Caco-2 (cell line): ENCODE results near the gene KNL1. TPM values are rescaled to one million over a fixed set of nuclear protein-coding genes. Genes with fewer than 3 reads are reported as not detected.

ENCODE experiments used
- Bru-seq: library from RNA; stranded (reverse); fragments of 400-500 nt; gene quantifications from one replicate; lab custom pipeline; 2021; lab: Mats Ljungman, UMichigan
- BruChase-seq, 2 experiments: library from RNA; stranded (reverse); fragments of 400-500 nt; gene quantifications; one replicate each; lab custom pipeline; 2021; lab: Mats Ljungman, UMichigan
- BruUV-seq: library from RNA; stranded (reverse); fragments of 400-500 nt; replicated peaks from 2 replicates; lab custom pipeline; 2021; lab: Mats Ljungman, UMichigan
- CTCF ChIA-PET: fragments of 300-600 bp; sonication (Branson Sonifier 250); formaldehyde crosslinking; loops from one replicate; lab custom pipeline; 2022; ENCODE audit warnings: antibody characterized with exemption; lab: Charles Lee
- POLR2A ChIA-PET: fragments of 300-600 bp; sonication (Branson Sonifier 250); formaldehyde crosslinking; loops from one replicate; lab custom pipeline; 2022; ENCODE audit warnings: antibody characterized with exemption; lab: Charles Lee
- DNase-seq, 2 experiments: peaks; one replicate each; pipeline versions ENCODE4 v3.0.0 to v3.0.0-alpha.2; 2020 to 2022
- H3K27me3 ChIP-seq: replicated peaks from 2 replicates; pipeline ENCODE4 v1.6.0; 2011; ENCODE audit warnings: low read length; ENCODE audit not compliant: control insufficient read depth, insufficient read depth
- H3K36me3 ChIP-seq: 2 replicates; pipeline ENCODE4 v1.5.1; 2011; ENCODE audit warnings: low read length; ENCODE audit not compliant: control insufficient read depth, insufficient read depth
- H3K4me1 ChIP-seq: fragments of 250-450 bp; sonication (Bioruptor Pico); 2 replicates; pipeline ENCODE4 v1.5.1; 2020; ENCODE audit warnings: mild to moderate bottlenecking
- H3K4me3 ChIP-seq: 2 replicates; pipeline ENCODE4 v1.5.1; 2011; ENCODE audit warnings: low read depth, mild to moderate bottlenecking, control low read depth, low read length
- H3K9me3 ChIP-seq: fragments of 250-450 bp; sonication (Bioruptor Pico); 2 replicates; pipeline ENCODE4 v1.5.1; 2020; ENCODE audit warnings: mild to moderate bottlenecking, moderate library complexity
- H3K27ac Mint-ChIP-seq: one replicate; pipeline ENCODE4 v1.8.0; 2022; ENCODE audit warnings: mixed read lengths; ENCODE audit not compliant: unreplicated experiment
- H3K27me3 Mint-ChIP-seq: one replicate; pipeline ENCODE4 v1.8.0; 2022; ENCODE audit warnings: mixed read lengths; ENCODE audit not compliant: insufficient read depth, unreplicated experiment
- H3K36me3 Mint-ChIP-seq: one replicate; pipeline ENCODE4 v1.8.0; 2022; ENCODE audit warnings: mild to moderate bottlenecking, mixed read lengths; ENCODE audit not compliant: insufficient read depth, unreplicated experiment
- H3K4me1 Mint-ChIP-seq: one replicate; pipeline ENCODE4 v1.8.0; 2022; ENCODE audit warnings: low read depth, mixed read lengths; ENCODE audit not compliant: unreplicated experiment
- H3K4me3 Mint-ChIP-seq: one replicate; pipeline ENCODE4 v1.8.0; 2022; ENCODE audit warnings: mild to moderate bottlenecking, moderate library complexity, mixed read lengths; ENCODE audit not compliant: unreplicated experiment
- H3K9me3 Mint-ChIP-seq: one replicate; pipeline ENCODE4 v1.8.0; 2022; ENCODE audit warnings: mixed read lengths; ENCODE audit not compliant: unreplicated experiment
- CTCF ChIP-seq, 2 experiments: fragments of 200-600 bp in 1 of 2; IDR thresholded peaks; 1 replicate in 1 of 2; 2 replicates in 1 of 2; pipeline versions ENCODE4 v1.5.1 to v1.8.0; 2011 to 2022; ENCODE audit warnings: antibody characterized with exemption in 1 of 2, control low read depth in 1 of 2, inconsistent platforms in 1 of 2, low read depth in 1 of 2, low read length in 1 of 2, mild to moderate bottlenecking in 1 of 2, moderate library complexity in 1 of 2; ENCODE audit not compliant: insufficient read depth in 1 of 2, severe bottlenecking in 1 of 2, unreplicated experiment in 1 of 2
- intact Hi-C: fragments of 100-400 bp; cut with micrococcal nuclease; formaldehyde crosslinking; loops from one replicate; pipeline ENCODE4 v1.10.0; 2022; ENCODE audit not compliant: unreplicated experiment
- long read RNA-seq: library from polyadenylated mRNA; stranded (forward); transcript quantifications from one replicate; pipeline ENCODE4 v2.0.0, GENCODE V29; 2022
- total RNA-seq: library from RNA; stranded (reverse); gene quantifications from 2 replicates; pipeline ENCODE4 v1.2.3, GENCODE V29; 2022

KNL1 gene, protein sequence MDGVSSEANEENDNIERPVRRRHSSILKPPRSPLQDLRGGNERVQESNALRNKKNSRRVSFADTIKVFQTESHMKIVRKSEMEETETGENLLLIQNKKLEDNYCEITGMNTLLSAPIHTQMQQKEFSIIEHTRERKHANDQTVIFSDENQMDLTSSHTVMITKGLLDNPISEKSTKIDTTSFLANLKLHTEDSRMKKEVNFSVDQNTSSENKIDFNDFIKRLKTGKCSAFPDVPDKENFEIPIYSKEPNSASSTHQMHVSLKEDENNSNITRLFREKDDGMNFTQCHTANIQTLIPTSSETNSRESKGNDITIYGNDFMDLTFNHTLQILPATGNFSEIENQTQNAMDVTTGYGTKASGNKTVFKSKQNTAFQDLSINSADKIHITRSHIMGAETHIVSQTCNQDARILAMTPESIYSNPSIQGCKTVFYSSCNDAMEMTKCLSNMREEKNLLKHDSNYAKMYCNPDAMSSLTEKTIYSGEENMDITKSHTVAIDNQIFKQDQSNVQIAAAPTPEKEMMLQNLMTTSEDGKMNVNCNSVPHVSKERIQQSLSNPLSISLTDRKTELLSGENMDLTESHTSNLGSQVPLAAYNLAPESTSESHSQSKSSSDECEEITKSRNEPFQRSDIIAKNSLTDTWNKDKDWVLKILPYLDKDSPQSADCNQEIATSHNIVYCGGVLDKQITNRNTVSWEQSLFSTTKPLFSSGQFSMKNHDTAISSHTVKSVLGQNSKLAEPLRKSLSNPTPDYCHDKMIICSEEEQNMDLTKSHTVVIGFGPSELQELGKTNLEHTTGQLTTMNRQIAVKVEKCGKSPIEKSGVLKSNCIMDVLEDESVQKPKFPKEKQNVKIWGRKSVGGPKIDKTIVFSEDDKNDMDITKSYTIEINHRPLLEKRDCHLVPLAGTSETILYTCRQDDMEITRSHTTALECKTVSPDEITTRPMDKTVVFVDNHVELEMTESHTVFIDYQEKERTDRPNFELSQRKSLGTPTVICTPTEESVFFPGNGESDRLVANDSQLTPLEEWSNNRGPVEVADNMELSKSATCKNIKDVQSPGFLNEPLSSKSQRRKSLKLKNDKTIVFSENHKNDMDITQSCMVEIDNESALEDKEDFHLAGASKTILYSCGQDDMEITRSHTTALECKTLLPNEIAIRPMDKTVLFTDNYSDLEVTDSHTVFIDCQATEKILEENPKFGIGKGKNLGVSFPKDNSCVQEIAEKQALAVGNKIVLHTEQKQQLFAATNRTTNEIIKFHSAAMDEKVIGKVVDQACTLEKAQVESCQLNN (N-terminal part only)
- total RNA-seq (24.8 and 29.5 TPM in 2 replicates), Bru-seq, nascent RNA (percentile 70 among the genes with signal in this experiment), BruChase-seq, experiment 1, labeled RNA remaining after a 2-hour chase (percentile 84 among the genes with signal in this experiment), BruChase-seq, experiment 2, labeled RNA remaining after a 6-hour chase (percentile 88 among the genes with signal in this experiment)
- long read RNA-seq, full-length matches to known transcripts, result 1 of 8 reads
- long read RNA-seq, partial matches to known transcripts, result 3 of 8 reads
- long read RNA-seq, other reads (novel, unspliced or antisense), result 4 of 8 reads

GRCh38 chr15:40593588-40594428 is at the start of gene KNL1:
TSS of gene KNL1 (plus strand) at chr15:40594249. CDS start at chr15:40602932, 8,683 bp downstream.
- Mint-ChIP-seq H3K36me3 (peaks cover 24% of the 10 kb centered on the region), H3K4me1 (peaks cover 29% of the 10 kb centered on the region), H3K27me3 (no peaks in the 10 kb centered on the region), H3K9me3 (no peaks in the 10 kb centered on the region), H3K4me3 (peak within 1 kb of the TSS; percentile 99), H3K27ac (peak within 1 kb of the TSS; percentile 100)
- no peaks in the 10 kb centered on the region for H3K27me3 ChIP-seq
- peak; percentile 89 to 94 for DNase-seq
- no peak for TF ChIP-seq CTCF (IDR thresholded peaks at IDR 0.05; ENCODE audit: insufficient read depth in 1 of 2, low read depth in 1 of 2, low read length in 1 of 2, severe bottlenecking in 1 of 2, unreplicated experiment in 1 of 2)
- H3K9me3 ChIP-seq, result no peaks in the 10 kb centered on the region
- peak within 1 kb of the TSS; percentile 93 for H3K4me3 ChIP-seq
- CTCF ChIA-PET, result interaction anchor here (1.0 kb wide), 1 partner anchor 10 kb away, joined by 3 read pairs; no protein-coding TSS in a partner anchor
- POLR2A ChIA-PET, result no interaction called here
- peaks cover 8% of the 10 kb centered on the region; the same call in 1 of the 2 replicates for H3K4me1 ChIP-seq
- no peaks in the 10 kb centered on the region for H3K36me3 ChIP-seq
- no TSS peak for BruUV-seq
- intact Hi-C loops, result loop anchor here (5.0 to 10.0 kb wide), 2 partner anchors 98 to 191 kb away; no protein-coding TSS in a partner anchor

DNA sequence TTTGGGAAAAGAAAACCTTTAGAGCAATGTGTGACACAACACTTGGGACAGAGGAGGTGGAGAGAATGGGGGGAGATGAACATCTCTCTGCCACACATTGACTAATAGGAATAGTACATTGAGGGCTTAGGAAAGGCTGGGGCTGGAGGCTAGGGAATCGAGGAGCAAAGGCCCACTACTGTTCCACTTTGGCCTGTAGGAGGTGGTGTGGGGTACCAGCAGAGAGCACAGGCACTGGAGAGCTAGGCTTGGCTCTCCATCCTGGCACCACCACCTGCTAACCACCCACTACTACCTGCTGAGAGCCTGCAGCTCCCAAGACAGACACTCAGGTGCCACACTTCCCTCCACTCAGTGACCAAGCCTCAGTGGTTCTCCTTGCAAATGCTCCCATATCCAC is 48.6 kb upstream of the KNL1 start:
- CTCF ChIA-PET, result no interaction called here
- no peaks in the 10 kb centered on the region for H3K36me3 Mint-ChIP-seq
- no peak for DNase-seq
- POLR2A ChIA-PET, result no interaction called here
- intact Hi-C loops, result no loop called here
- H3K9me3 Mint-ChIP-seq, result no peaks in the 10 kb centered on the region
- TF ChIP-seq CTCF (IDR thresholded peaks at IDR 0.05; ENCODE audit: insufficient read depth in 1 of 2, low read depth in 1 of 2, low read length in 1 of 2, severe bottlenecking in 1 of 2, unreplicated experiment in 1 of 2), result no peak
- no peaks in the 10 kb centered on the region for H3K4me1 Mint-ChIP-seq
- no peak overlapping the region for H3K27ac Mint-ChIP-seq
- Histone ChIP-seq H3K36me3 (no peaks in the 10 kb centered on the region; the same call in 1 of the 2 replicates), H3K4me3 (no peak overlapping the region), H3K27me3 (no peaks in the 10 kb centered on the region), H3K4me1 (no peaks in the 10 kb centered on the region), H3K9me3 (no peaks in the 10 kb centered on the region)
- no peaks in the 10 kb centered on the region for H3K27me3 Mint-ChIP-seq
- BruUV-seq, result no TSS peak
- no peak overlapping the region for H3K4me3 Mint-ChIP-seq
